ENCODE measurements around the gene NR1D2.
"Not testable (repeated sequence)": the region's sequence is repeated elsewhere in the genome, so short reads cannot be mapped to it uniquely, and the experiment has no call there.

Gene NR1D2

GRCh38 chr3:24005669-24006068 lies 60.6 kb downstream of the NR1D2 start:
- DNase-seq: no peak

GRCh38 chr3:24010834-24011233 lies 65.7 kb downstream of the NR1D2 start:
- DNase-seq: not testable (repeated sequence)

- no peak for DNase-seq
Measured at GRCh38 chr3:24012589-24013269, 67.6 kb downstream of the NR1D2 start.

- DNase-seq: no peak
Measured at GRCh38 chr3:24017305-24017704, 72.2 kb downstream of the NR1D2 start.

- DNase-seq: no peak
Measured at GRCh38 chr3:24018784-24019570, 73.9 kb downstream of the NR1D2 start.

- no peak for DNase-seq
Measured at GRCh38 chr3:24019585-24019984, 74.5 kb downstream of the NR1D2 start.

- DNase-seq: no peak
Measured at GRCh38 chr3:24020036-24020691, 75.1 kb downstream of the NR1D2 start.

GRCh38 chr3:24023197-24023596 lies 78.1 kb downstream of the NR1D2 start:
- no peak for DNase-seq

- DNase-seq: no peak
Measured at GRCh38 chr3:24025805-24026204, 80.7 kb downstream of the NR1D2 start.

- not testable (repeated sequence) for DNase-seq
Measured at GRCh38 chr3:24026665-24027064, 81.6 kb downstream of the NR1D2 start.

- DNase-seq: no peak
Measured at GRCh38 chr3:24027946-24028345, 82.9 kb downstream of the NR1D2 start.

Measured in C1 segment of cervical spinal cord (tissue), 14 donors.